Right lobe of liver (tissue), 4 donors: ENCODE measurements around the gene FUT6.

Experiments
- POLR2A ChIP-seq: fragments of 450-650 bp; IDR thresholded peaks from one replicate; pipeline ENCODE4 v1.6.1; 2017; ENCODE audit warnings: antibody characterized with exemption, mild to moderate bottlenecking
- TF ChIP-seq, protein P1 (sequence below), 4 donors: fragments of 200-600 bp in 3 of 4; fragments of 450-650 bp in 1 of 4; IDR thresholded peaks; one replicate each; pipeline versions ENCODE4 v1.5.1 to v1.8.0; 2016 to 2022; ENCODE audit warnings: antibody characterized with exemption in 4 of 4, mild to moderate bottlenecking in 2 of 4
- donor health status: DM: no; HTN: no; CAD: no.
- donor health status: DM: no; HTN: no; CAD: no.
- donor health status: DM: no; HTN: yes; CAD: no.

DNA sequence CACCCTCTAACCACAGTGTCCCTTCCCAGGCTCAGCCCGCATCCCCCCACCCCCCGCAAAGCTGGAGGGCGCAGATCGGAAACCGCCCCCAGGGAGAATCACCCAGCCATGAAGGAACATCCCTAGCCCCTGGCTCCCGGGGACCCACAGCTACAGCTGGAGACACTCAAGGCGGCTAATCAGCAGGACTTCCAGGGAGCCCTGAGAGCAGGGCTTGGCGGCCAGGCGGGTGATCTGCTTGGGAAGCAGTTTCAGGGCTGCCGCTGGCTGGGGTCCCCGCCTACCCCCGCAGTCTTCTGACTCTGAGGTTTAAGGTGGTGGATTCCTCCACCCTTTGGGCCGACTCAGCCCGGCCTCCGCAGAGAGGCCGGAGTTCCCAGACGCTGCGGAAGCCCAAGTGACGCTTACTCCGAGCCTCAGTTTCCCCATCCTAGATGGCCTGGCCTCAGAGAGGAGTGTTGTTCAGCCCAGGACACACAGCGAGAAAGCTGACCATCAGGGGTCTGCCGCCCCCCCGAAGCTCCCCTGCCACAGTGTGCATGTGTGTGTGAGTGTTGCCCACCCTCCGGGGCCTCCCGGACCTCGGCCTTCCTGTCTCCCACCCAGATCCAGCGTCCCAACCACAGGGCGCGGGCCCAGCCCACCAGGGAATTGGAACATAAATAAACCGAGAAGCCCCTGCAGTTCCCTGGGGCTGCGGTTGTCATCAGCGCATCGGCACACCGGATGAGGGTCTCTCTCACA, 9.8 kb downstream of the FUT6 start:
- TF ChIP-seq POLR2A = no peak
- TF ChIP-seq, protein P1, sequence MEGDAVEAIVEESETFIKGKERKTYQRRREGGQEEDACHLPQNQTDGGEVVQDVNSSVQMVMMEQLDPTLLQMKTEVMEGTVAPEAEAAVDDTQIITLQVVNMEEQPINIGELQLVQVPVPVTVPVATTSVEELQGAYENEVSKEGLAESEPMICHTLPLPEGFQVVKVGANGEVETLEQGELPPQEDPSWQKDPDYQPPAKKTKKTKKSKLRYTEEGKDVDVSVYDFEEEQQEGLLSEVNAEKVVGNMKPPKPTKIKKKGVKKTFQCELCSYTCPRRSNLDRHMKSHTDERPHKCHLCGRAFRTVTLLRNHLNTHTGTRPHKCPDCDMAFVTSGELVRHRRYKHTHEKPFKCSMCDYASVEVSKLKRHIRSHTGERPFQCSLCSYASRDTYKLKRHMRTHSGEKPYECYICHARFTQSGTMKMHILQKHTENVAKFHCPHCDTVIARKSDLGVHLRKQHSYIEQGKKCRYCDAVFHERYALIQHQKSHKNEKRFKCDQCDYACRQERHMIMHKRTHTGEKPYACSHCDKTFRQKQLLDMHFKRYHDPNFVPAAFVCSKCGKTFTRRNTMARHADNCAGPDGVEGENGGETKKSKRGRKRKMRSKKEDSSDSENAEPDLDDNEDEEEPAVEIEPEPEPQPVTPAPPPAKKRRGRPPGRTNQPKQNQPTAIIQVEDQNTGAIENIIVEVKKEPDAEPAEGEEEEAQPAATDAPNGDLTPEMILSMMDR (IDR thresholded peaks at IDR 0.05) = no peak
